GM21717 (cell line): ENCODE data around the gene CFL1.

Source experiments
- ATAC-seq: cut with Tn5 transposase; IDR thresholded peaks from one replicate; pipeline ENCODE4 v1.9.1; 2021; ENCODE audit warnings: mild to moderate bottlenecking, moderate library complexity; ENCODE audit not compliant: unreplicated experiment

Gene CFL1

DNA sequence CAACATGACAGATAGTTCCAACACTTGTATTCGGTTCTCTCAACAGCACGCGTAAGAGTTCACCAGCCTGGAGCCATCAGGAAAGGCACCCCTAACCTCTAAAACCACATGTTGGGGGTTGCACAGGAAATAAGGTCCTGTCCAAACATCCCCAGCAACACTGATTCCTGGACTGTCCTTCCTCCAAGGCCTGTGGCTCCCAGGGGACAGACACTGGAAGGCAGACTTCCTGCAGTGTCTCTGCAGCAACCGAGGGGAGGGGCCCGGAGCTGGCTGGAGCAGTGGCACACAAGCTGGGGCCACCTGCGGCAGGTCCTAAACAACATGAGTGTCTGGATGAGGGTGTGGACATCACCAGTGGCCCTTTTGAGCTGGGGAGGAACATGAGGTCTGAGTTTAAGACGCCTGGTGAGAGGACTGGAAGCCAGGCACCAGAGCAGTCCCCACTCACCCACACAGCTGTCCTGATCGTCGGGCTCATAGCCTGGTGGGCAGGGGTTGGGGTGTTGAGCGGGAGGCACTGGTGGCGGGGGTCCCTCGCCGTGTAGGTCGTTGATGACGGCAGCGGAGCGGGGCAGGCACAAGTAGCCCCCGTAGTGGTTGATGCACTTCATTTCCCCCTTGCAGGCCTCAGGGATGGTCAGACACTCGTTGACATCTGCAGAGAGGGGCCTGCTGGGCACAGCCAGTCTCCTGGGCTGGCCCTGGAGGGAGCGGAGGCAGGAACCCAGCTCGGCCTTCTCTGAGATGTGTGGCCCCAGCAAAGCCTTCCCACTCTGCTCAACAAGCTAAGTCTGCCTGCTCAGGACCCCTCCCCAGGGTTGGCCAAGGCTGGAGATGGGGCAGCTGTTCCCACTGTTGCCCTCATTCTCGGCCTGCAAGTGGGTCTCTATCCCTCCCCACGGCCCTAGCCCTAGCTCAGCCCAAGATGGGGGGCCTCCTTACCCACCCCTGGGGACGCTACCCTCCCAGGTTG is 13.0 kb upstream of the CFL1 start:
- ATAC-seq, result no peak

DNA sequence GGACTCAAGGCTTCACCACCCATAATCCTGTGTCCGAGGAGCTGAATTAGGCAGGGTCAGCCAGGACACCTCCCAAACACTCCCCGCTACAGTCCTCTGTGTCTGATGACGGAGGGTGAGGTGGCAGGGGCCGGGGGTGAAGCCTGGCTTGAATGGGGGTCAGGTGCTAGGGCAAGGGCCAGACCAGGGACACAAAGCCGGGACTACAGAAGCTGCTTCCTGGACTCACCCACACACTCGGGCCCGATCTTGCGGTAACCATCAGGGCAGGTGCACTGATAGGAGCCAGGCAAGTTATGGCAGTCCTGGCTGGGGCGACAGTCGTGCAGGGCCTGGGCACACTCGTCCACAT is 12.3 kb upstream of the CFL1 start:
- ATAC-seq, result no peak

DNA sequence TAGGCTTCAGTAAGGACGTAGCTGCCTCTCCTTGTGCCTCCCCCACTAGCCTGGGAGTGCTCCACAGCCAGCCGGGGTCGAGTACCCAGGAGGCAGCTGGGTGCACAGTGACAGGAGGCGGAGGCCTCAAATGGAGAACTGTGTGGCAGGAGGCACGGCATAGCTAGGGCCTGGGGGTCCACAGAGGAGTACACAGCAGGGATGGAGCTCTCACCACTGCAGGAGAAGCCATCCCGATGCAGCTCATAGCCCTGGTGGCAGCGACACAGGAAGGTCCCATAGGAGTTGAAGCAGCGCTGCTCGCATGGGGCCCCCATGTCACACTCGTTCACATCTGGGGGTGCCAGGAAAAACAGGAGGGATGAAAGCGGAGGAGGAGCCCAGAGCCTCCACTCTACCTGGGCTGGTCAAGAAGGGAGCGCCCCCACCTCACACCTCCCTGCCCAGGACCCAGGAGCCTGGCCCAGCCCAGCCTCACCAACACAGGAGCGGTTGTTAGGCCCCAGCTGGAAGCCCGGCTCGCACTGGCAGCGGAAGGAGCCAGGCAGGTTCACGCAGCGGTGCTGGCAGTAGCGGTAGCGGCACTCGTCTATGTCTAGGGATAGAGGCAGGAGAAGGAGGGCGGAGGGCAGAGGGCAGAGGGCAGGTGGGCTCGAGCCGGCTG is 11.8 kb upstream of the CFL1 start:
- no peak for ATAC-seq

DNA sequence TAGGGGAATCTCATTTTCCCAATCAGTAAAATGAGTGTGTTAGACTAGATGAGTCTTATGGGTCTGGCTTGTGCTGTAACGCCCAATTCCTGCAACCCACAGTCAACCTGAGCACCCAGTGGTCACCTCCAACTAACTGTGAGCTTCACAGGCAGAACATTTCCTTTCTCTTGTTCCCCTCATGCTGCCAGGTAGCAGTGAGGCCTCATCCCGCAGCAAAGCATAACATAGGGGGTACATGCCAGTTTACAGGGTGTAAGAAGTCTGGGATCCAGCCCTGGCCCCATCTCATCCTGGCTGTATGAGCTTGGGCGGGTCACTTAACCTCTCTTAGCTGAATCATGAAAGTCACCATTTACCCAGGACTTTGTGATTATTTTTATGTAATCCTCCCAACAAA is 10.9 kb upstream of the CFL1 start:
- no peak for ATAC-seq

DNA sequence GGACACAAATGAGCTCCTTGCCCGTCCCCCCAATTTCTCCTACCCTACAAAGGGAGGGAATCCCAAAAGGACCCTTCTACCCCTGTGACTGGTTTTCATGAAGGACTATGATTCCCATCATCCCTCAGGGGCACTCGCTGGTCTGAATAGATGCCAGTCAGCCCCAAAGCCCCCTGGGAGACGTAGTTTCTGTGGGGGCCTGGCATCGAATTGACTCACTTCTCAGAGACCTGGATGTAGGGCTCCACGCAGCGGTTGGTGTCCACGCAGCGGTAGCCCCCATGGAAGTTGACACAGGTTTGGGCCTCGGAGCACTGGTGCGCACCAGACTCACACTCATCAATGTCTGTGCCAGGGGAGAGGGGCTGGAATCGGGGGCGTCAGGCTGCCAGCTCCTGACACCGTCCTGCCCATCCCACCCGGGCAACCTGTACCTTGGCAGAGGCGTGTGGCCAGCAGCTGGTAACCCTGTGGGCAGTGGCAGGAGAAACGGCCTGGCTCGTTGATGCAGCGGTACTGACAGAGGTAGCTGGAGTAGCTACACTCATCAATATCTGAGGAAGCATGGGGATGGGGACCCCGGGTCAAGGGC is 10.2 kb upstream of the CFL1 start:
- no peak for ATAC-seq

DNA sequence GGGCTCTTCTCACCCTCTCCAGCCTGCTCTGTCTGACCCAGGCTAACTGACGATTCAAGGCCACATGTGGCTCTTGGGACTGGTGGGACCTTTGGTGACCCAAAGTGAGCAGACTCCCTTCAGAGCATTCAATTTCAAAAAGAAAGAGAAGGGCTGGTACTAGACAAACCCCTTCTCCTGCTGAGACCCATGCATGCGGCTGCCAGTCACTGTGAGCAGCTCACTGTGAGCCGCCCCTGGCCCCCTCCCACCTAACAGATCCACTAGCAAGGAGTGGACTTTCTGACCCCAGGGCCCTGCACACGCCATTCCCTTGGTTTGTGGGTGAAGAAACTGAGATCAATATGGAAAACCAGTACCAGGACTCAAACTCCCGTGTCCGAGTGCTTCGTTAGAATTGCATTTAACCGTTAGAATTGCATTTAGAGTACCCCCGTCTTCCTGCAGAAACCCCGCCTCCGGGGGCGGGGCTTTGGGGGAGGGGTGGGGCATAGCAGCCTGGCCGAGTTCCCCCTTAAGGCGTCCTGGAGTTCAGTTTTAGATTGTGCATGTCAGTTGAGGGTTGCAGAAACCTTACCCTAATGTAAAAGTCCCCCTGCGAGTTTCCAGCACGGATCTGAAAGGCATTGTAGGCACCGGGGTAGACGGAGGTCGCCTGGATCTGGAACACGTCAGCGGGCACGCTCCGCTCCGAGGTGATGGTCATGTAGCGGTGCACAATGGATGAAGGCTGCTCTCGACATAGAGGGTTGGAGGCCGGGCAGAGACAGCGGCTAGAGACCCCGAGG is 9.5 kb upstream of the CFL1 start:
- no peak for ATAC-seq

DNA sequence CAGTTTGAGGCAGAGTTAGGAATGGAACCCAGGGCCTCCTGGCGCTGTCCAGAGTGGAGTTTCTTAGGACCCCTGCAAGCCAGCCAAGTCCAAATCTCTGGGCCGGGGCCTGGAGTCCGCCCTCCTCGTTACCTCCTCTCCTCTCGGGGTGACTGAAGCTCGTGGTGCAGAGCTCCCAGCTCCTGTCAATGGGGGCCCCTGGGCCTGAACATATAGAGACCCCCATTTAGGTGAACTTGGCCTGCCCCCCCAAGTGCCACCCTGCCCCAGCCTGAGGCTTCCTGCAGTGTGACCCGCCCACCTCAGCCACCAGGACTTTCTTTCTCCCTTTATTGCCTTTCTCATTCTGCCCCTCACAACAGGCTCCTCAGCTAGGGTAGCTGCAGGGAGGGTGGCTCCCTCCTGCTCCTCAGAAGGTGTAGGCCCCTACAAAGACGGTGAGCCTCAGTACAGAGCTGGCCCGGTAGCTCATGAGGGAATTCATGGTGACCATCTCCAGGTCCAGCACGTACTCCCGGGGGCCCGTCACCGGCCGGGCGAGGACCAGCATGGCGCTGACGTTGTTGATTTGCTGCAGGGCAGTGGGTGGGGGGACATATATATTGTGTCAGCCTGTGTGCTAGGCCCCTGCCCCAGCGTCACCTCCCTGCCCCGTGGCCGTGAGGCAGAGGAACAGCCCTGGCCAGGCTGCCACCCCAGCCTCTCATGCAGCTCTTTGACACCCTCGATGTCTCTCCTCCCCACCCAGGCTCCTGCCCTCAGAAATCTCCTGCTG is 8.7 kb upstream of the CFL1 start:
- no peak for ATAC-seq

DNA sequence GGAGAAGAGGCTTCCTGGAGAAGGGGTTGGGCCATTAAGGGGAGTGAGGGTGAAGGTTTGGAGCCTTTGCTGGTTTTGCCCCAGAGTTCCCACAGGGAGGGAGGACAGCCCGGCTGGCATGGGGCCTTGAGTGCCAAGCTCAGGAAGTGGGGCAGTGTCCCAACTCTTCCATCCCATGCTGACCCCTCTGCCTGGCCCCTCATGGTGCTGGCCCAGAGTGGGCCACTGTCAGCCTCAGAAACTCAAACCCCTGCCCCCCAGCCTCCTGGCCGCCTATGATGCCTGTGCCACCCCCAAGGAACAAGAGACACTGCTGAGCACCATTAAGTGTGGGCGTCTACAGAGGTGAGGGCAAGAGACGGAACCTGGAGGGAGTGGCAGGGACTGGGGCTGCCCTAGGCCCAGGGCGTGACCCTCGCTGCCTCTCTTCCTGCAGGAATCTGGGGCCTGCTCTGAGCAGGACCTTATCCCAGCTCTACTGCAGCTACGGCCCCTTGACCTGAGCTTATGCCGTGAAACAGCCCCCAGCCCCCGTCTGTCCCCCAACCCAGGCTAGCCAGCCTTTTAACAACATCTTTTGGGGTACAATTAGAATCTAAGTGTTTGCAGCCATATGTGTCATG is 7.7 kb upstream of the CFL1 start:
- no peak for ATAC-seq

DNA sequence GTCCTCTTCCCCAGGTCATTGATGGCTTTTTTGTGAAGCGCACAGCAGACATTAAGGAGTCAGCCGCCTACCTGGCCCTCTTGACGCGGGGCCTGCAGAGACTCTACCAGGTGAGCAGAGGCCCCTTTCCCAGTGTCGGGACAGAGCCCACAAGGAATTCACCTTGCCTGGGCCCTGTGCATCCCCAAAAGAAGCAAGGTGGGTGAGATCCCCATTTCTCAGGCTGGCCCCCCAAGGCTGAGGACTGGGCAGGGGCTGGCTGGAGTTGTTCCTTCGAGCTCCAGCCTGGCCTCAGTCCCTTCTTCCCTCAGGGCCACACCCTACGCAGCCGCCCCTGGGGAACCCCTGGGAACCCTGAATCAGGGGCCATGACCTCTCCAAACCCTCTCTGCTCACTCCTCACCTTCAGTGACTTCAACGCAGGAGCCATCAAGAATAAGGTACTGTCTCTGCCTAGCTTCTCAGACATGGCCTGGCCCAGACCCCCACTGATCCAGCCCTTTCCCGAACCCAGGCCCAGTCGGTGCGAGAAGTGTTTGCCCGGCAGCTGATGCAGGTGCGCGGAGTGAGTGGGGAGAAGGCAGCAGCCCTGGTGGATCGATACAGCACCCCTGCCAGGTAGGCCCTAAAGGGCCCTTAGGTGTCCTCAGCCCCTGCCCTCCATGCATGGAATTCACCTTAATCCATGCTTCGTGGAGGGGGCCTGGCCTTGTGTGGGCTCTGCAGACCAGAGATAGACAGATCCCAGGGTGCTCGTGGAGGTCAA is 6.9 kb upstream of the CFL1 start:
- no peak for ATAC-seq

DNA sequence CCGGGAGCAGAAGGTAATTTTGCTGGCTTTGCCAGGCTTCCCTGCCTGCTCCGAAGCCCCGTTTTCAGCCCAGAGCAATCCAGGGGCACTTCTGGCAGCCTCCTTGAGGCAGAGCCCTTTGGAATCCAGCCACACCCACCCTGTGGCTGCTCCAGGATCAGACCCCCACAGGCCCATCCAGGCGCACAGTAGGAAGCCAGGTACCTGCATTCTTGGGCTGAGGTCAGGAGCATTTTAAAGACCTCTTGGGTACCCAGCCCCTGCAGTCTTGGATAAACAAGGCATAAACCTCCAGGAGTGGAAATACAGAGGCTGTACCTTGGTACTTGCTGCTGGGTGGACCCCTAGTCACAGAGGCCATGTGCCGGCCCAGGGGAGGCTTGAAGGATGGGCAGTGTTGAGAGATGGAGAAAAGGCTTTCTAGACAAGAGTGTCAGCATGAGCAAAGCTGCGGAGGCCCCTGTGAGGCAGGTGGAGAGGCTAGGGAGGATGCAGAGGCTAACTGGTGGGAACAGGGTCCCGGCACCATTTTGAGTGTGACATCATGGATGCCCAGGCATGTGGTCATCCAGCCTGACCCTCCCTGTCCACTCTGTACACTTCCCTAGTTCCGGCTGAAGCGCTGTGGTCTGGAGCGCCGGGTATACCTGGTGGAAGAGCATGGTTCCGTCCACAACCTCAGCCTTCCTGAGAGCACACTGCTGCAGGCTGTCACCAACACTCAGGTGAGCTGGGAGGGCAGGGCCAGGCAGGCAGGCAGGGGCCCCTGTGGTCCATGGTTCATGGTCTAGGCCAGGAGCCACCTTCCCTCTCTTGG is 6.1 kb upstream of the CFL1 start:
- no peak for ATAC-seq

DNA sequence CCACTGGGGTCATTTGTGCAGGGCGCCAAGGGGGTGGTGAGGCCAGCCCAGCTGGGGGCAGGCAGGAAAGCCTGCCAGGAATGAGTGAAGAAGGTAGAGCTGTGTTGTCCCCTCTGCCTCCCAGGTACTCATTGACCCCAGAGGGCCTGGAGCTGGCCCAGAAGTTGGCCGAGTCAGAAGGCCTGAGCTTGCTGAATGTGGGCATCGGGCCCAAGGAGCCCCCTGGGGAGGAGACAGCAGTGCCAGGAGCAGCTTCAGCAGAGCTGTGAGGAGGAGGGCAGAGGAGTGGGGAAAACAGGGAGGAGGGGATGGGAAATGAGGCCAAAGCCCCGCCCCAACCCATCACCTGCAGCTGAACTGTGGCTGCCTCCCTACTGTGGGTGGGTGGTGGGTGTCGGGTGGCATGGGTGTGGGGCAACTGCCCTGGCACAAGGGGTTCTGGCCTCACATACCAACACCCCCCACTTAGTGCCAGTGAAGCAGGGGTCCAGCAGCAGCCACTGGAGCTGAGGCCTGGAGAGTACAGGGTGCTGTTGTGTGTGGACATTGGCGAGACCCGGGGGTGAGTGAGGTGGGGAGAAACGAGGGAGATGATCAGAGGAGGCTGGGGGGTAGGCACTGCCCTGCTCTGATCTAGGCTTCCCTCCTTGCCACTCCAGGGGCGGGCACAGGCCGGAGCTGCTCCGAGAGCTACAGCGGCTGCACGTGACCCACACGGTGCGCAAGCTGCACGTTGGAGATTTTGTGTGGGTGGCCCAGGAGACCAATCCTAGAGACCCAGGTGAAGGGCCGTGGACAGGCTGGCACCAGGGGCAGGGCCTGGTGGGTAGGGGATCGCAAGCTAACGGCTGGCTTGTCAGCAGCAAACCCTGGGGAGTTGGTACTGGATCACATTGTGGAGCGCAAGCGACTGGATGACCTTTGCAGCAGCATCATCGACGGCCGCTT is 5.2 kb upstream of the CFL1 start:
- no peak for ATAC-seq

DNA sequence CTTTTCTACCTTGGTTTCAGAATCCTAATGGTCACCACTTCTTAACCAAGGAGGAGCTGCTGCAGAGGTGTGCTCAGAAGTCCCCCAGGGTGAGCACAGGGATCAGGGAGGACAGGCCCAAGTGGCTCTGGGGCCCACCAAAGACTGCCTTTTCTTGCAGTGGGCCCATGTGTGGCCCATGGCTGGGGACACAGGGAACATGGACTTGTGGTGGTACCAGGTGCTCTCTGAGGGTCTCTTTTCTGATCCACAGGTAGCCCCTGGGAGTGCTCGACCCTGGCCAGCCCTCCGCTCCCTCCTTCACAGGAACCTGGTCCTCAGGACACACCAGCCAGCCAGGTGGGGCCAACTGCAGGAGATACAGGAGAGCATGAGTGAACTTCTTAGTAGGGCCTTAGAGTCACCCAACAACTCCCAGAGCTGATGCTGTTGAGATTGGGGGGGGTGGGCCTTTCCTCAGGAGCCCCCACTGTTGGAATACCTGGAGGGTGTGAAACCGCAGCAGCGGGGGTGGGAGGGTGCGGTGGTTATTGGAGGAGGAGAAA is 4.3 kb upstream of the CFL1 start:
- no peak for ATAC-seq

DNA sequence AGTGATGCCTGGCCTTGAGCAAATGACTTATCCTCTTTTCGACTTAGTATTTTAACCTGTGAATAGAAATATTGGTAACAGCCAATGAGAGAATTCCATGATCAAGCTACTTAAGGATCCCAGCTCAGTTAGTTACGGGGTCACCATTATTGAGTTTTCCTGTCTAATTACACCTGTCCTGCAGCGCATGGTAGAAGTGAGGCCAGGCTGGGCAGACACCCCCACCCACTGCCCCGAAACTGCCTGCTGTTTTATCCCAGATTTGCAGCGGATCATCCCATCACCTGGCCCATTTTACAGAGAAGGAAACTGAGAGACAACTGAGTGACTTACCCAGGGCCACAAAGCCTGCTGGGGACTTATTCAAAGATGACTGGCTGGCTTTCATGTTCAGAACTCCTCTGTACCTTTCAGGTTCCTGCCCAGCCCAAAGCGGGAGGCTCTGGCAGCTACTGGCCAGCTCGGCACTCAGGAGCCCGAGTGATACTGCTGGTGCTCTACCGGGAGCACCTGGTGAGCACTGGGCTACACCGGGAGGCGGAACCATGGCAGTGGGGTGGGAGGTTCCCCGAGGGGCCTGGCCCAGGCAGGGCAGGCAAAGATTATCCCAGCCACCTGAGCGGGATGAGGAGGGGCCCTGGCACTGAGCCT is 3.7 kb upstream of the CFL1 start:
- no peak for ATAC-seq

DNA sequence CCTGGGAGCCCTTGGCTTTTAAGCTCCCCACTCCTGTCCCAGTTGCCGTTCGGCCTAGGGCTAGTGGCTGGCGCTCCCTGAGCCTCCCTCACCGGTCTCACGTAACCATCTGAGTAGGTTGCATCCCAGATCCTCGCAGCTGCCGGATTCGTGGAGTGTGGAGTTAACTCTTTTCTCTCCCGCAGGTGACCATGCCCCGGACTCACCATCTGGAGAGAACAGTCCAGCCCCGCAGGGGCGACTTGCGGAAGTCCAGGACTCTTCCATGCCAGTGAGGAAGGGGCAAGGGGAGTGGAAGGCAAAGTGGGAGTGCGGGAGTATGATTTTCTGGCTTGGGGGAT is 3.2 kb upstream of the CFL1 start:
- ATAC-seq, result no peak

DNA sequence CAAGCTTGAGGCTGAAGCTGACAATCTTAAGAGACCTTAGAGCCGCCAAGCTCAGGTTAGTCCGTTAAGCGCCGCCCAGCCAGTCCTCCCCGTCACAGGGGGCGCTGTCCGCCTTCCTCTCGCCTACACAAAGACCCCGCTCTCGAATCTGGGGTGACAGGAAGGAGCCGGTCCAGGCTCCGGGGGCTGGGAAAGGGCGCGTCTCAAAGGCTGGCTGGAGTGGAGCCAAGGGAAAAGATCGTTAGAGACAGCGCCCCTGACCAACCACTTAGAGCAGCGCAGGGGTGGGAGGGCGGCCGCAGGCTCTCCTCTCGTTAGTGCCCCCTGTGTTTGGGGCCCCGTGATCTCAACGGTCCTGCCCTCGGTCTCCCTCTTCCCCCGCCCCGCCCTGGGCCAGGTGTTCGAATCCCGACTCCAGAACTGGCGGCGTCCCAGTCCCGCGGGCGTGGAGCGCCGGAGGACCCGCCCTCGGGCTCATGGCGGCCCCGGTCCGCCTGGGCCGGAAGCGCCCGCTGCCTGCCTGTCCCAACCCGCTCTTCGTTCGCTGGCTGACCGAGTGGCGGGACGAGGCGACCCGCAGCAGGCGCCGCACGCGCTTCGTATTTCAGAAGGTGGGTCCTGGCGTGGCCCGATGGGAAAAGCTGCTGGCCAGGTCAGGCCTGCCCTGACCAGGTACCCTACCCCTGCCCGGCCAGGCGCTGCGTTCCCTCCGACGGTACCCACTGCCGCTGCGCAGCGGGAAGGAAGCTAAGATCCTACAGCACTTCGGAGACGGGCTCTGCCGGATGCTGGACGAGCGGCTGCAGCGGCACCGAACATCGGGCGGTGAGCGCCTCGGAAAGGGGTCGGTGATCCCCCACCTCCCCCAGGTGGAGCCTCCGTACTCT is 2.5 kb upstream of the CFL1 start, which contains the start of gene MUS81:
MUS81 (plus strand) TSS at position 156 of the 887 bp plus-strand sequence; CDS start at position 477, 321 bp downstream.
- peak; percentile 24 for ATAC-seq
